ENCODE measurements around the gene RHOT1.

GRCh38 chr17:32103476-32104113, 38.7 kb upstream of the RHOT1 start:
- TF ChIP-seq YY1 (IDR thresholded peaks at IDR 0.05; ENCODE audit: insufficient read depth, insufficient read length) (no peak), SUZ12 (IDR thresholded peaks at IDR 0.05; ENCODE audit: extremely low read depth, insufficient read depth, insufficient read length) (no peak)

Data from NT2/D1 (cell line).